OCI-LY3 (cell line): ENCODE data around the gene CAV1.

Source experiments
- H2AFZ ChIP-seq: fragments of 200-600, 300-600 bp; shearing (Covaris generic); 2 replicates; pipeline ENCODE4 v1.6.0; 2014; ENCODE audit warnings: antibody characterized with exemption, low read depth, low read length
- H3K27ac ChIP-seq: fragments of 200-600, 300-600 bp; sonication (generic); 2 replicates; pipeline ENCODE4 v1.5.1; 2014; ENCODE audit warnings: mild to moderate bottlenecking, low read length, moderate library complexity, mixed read lengths
- H3K27me3 ChIP-seq: fragments of 200-600, 300-600 bp; sonication (generic); 2 replicates; pipeline ENCODE4 v1.6.1; 2014; ENCODE audit warnings: low read depth, low read length, mixed read lengths
- H3K36me3 ChIP-seq: fragments of 200-600, 300-600 bp; sonication (generic); replicated peaks from 2 replicates; pipeline ENCODE3; 2014; ENCODE audit warnings: low read depth, low read length, mixed read lengths
- H3K4me1 ChIP-seq: fragments of 300-600, 200-600 bp; sonication (generic); 2 replicates; pipeline ENCODE4 v1.6.1; 2014; ENCODE audit warnings: low read length, mixed read lengths
- H3K4me2 ChIP-seq: fragments of 200-600, 300-600 bp; sonication (generic); 2 replicates; pipeline ENCODE4 v1.6.1; 2014; ENCODE audit warnings: low read length, mixed read lengths
- H3K4me3 ChIP-seq: fragments of 300-600, 200-600 bp; sonication (generic); 2 replicates; pipeline ENCODE4 v1.5.1; 2014; ENCODE audit warnings: antibody characterized with exemption, mild to moderate bottlenecking, low read length, moderate library complexity
- H3K79me2 ChIP-seq: fragments of 300-600, 200-600 bp; shearing (Covaris generic); 2 replicates; pipeline ENCODE4 v1.6.1; 2014; ENCODE audit warnings: mild to moderate bottlenecking, low read length, mixed read lengths
- H3K9ac ChIP-seq: fragments of 300-600, 200-600 bp; shearing (Covaris generic); 2 replicates; pipeline ENCODE4 v1.6.0; 2014; ENCODE audit warnings: mild to moderate bottlenecking, low read length, moderate library complexity
- H3K9me3 ChIP-seq: fragments of 200-600, 300-600 bp; shearing (Covaris generic); 2 replicates; pipeline ENCODE4 v1.6.1; 2014; ENCODE audit warnings: low read length, mixed read lengths; ENCODE audit not compliant: insufficient read depth
- H4K20me1 ChIP-seq: fragments of 200-600, 300-600 bp; sonication (generic); 2 replicates; pipeline ENCODE4 v1.6.1; 2016; ENCODE audit warnings: low read length, mixed read lengths; ENCODE audit not compliant: insufficient read depth
- CTCF ChIP-seq: fragments of 200-600, 300-600 bp; sonication (generic); IDR thresholded peaks from 2 replicates; pipeline ENCODE4 v1.5.1; 2014; ENCODE audit warnings: antibody characterized with exemption, low read length, low read depth
- EZH2phosphoT487 ChIP-seq: fragments of 200-600 bp; shearing (Covaris generic); IDR thresholded peaks from 2 replicates; pipeline ENCODE4 v1.6.1; 2018; ENCODE audit warnings: antibody characterized with exemption, mixed run types, low read depth

Gene CAV1

GRCh38 chr7:116552602-116553001, 27.8 kb downstream of the CAV1 start:
- H3K79me2 ChIP-seq = no peaks in the 10 kb centered on the region
- no peak overlapping the region for H2AFZ ChIP-seq
- TF ChIP-seq EZH2phosphoT487 = no peak
- no peak overlapping the region for H3K4me3 ChIP-seq
- H3K9me3 ChIP-seq = no peaks in the 10 kb centered on the region
- H3K4me2 ChIP-seq = no peak overlapping the region
- H3K27ac ChIP-seq = no peak overlapping the region
- H3K9ac ChIP-seq = no peak overlapping the region
- no peaks in the 10 kb centered on the region for H4K20me1 ChIP-seq
- H3K36me3 ChIP-seq = peaks cover 16% of the 10 kb centered on the region
- peaks cover 34% of the 10 kb centered on the region for H3K4me1 ChIP-seq
- no peaks in the 10 kb centered on the region for H3K27me3 ChIP-seq

- no peak overlapping the region for H3K4me2 ChIP-seq
- no peak overlapping the region for H3K9ac ChIP-seq
- no peaks in the 10 kb centered on the region for H3K79me2 ChIP-seq
- H3K4me1 ChIP-seq = peaks cover 27% of the 10 kb centered on the region
- no peaks in the 10 kb centered on the region for H4K20me1 ChIP-seq
- H3K27me3 ChIP-seq = no peaks in the 10 kb centered on the region
- H2AFZ ChIP-seq = no peak overlapping the region
- H3K9me3 ChIP-seq = no peaks in the 10 kb centered on the region
- H3K36me3 ChIP-seq = peaks cover 16% of the 10 kb centered on the region
- H3K4me3 ChIP-seq = no peak overlapping the region
- TF ChIP-seq CTCF (no peak), EZH2phosphoT487 (no peak)
- H3K27ac ChIP-seq = no peak overlapping the region
These were observed 28.5 kb downstream of the CAV1 start for GRCh38 chr7:116553168-116553964.

- no peak overlapping the region for H3K27ac ChIP-seq
These were observed 29.6 kb downstream of the CAV1 start for GRCh38 chr7:116554436-116554835.

GRCh38 chr7:116554911-116555310, 30.1 kb downstream of the CAV1 start:
- Histone ChIP-seq H3K9me3 (no peaks in the 10 kb centered on the region), H3K9ac (no peak overlapping the region), H4K20me1 (no peaks in the 10 kb centered on the region), H3K4me3 (no peak overlapping the region), H3K36me3 (peaks cover 27% of the 10 kb centered on the region), H3K27ac (no peak overlapping the region), H3K27me3 (no peaks in the 10 kb centered on the region), H3K79me2 (no peaks in the 10 kb centered on the region), H2AFZ (no peak overlapping the region), H3K4me1 (peaks cover 17% of the 10 kb centered on the region), H3K4me2 (no peak overlapping the region)
- no peak for TF ChIP-seq CTCF
- no peak for TF ChIP-seq EZH2phosphoT487

More at GRCh38 chr7:116554436-116554835, 29.6 kb downstream of the CAV1 start:
- Histone ChIP-seq H3K27me3 (no peaks in the 10 kb centered on the region), H3K79me2 (no peaks in the 10 kb centered on the region), H3K9ac (no peak overlapping the region), H3K36me3 (peaks cover 22% of the 10 kb centered on the region), H3K4me1 (peaks cover 17% of the 10 kb centered on the region), H2AFZ (no peak overlapping the region), H3K9me3 (no peaks in the 10 kb centered on the region), H3K4me2 (no peak overlapping the region), H4K20me1 (no peaks in the 10 kb centered on the region), H3K4me3 (no peak overlapping the region)
- TF ChIP-seq CTCF (no peak), EZH2phosphoT487 (no peak)
